OCI-LY7 (cell line): ENCODE results near the gene PITHD1. TPM values are rescaled to one million over a fixed set of nuclear protein-coding genes. Genes with fewer than 3 reads are reported as not detected.

Experiments
- BruUV-seq: library from RNA; stranded (reverse); fragments of 400-500 nt; replicated peaks from 2 replicates; lab custom pipeline; 2021; lab: Mats Ljungman, UMichigan
- CTCF ChIA-PET: fragments of 300-600 bp; sonication (Branson Sonifier 250); formaldehyde crosslinking; loops from one replicate; lab custom pipeline; 2022; ENCODE audit warnings: antibody characterized with exemption; ENCODE audit not compliant: unreplicated experiment; lab: Charles Lee
- POLR2A ChIA-PET: fragments of 300-600 bp; sonication (Branson Sonifier 250); formaldehyde crosslinking; loops from one replicate; lab custom pipeline; 2022; ENCODE audit warnings: antibody characterized with exemption; lab: Charles Lee
- DNase-seq: peaks from one replicate; pipeline ENCODE4 v3.0.0-alpha.2; 2015; ENCODE audit warnings: low spot score
- H2AFZ ChIP-seq: fragments of 200-600 bp; sonication (generic), shearing (Covaris generic); 2 replicates; pipeline ENCODE4 v1.6.1; 2014; ENCODE audit warnings: mild to moderate bottlenecking, antibody characterized with exemption, low read length, moderate library complexity
- H3K27ac ChIP-seq: fragments of 200-600 bp; sonication (generic); 2 replicates; pipeline ENCODE4 v1.5.1; 2014; ENCODE audit warnings: mixed run types, low read depth, mild to moderate bottlenecking, moderate library complexity, low read length, inconsistent platforms; ENCODE audit not compliant: poor library complexity, severe bottlenecking
- H3K36me3 ChIP-seq: fragments of 200-600 bp; sonication (generic); 2 replicates; pipeline ENCODE4 v1.6.1; 2014; ENCODE audit warnings: mild to moderate bottlenecking, antibody characterized with exemption, low read length, moderate library complexity, mixed read lengths; ENCODE audit not compliant: insufficient read depth
- H3K4me1 ChIP-seq: fragments of 200-600 bp; sonication (generic); 2 replicates; pipeline ENCODE4 v1.5.1; 2014; ENCODE audit warnings: mild to moderate bottlenecking, low read length; ENCODE audit not compliant: insufficient read depth, poor library complexity, severe bottlenecking
- H3K4me2 ChIP-seq: fragments of 200-600 bp; sonication (generic); 2 replicates; pipeline ENCODE4 v1.6.1; 2014; ENCODE audit warnings: mild to moderate bottlenecking, low read length
- H3K4me3 ChIP-seq: fragments of 200-600 bp; sonication (generic); 2 replicates; pipeline ENCODE4 v1.5.1; 2014; ENCODE audit warnings: mild to moderate bottlenecking, low read depth, low read length; ENCODE audit not compliant: poor library complexity, severe bottlenecking
- H3K79me2 ChIP-seq: fragments of 200-600 bp; sonication (generic); 2 replicates; pipeline ENCODE4 v1.6.1; 2016; ENCODE audit warnings: low read depth, mild to moderate bottlenecking, low read length, moderate library complexity, mixed read lengths; ENCODE audit not compliant: insufficient read depth
- H3K9me2 ChIP-seq: fragments of 200-600 bp; sonication (generic); 2 replicates; pipeline ENCODE4 v1.6.1; 2016; ENCODE audit warnings: mild to moderate bottlenecking, low read length, mixed read lengths; ENCODE audit not compliant: insufficient read depth
- H3K9me3 ChIP-seq: fragments of 200-600 bp; sonication (generic); 2 replicates; pipeline ENCODE4 v1.6.1; 2014; ENCODE audit warnings: mild to moderate bottlenecking, mixed run types, low read length, mixed read lengths
- H4K20me1 ChIP-seq: fragments of 200-600 bp; sonication (generic); 2 replicates; pipeline ENCODE4 v1.6.1; 2014; ENCODE audit warnings: mild to moderate bottlenecking, antibody characterized with exemption, low read length, moderate library complexity, mixed read lengths; ENCODE audit not compliant: insufficient read depth
- CTCF ChIP-seq: fragments of 200-600 bp; sonication (generic); conservative IDR thresholded peaks from 2 replicates; pipeline ENCODE4 v1.5.1; 2014; ENCODE audit warnings: mild to moderate bottlenecking, antibody characterized with exemption, low read length, moderate library complexity, mixed read lengths
- EZH2phosphoT487 ChIP-seq: fragments of 200-600 bp; sonication (generic); IDR thresholded peaks from 2 replicates; pipeline ENCODE4 v1.6.1; 2018; ENCODE audit warnings: low read depth, borderline replicate concordance, mild to moderate bottlenecking, mixed run types, antibody characterized with exemption, low read length, moderate library complexity, mixed read lengths
- intact Hi-C: fragments of 100-400 bp; cut with micrococcal nuclease; formaldehyde crosslinking; loops from one replicate; pipeline ENCODE4 v1.10.0; 2022; ENCODE audit not compliant: unreplicated experiment
- total RNA-seq, 2 experiments: library from RNA; depleted of rRNA in 1 of 2; stranded (reverse); fragments of >200 nt in 1 of 2; shearing (Covaris generic) in 1 of 2; gene quantifications; 2 replicates each; pipeline ENCODE4 v1.2.3, GENCODE V29; 2014 to 2022

PITHD1 gene
- total RNA-seq, 2 experiments from 2014 or later: 63.6 to 89.9 TPM

DNA sequence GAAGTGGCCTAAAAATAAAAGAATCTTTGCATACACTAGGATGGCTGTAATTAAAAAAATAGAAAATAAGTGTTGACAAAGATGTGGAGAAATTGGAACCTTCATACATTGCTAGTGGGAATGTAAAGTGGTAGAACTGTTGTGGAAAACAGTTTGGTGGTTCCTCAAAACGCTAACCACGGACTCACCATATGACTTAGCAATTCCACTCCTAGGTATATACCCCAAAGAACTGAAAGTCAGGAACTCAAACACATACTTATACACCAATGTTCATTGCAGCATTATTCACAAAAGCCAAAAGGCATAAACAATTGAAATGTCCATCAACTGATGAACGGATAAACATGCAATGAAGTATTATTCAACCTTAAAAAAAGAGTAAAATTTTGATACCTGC is 57.8 kb downstream of the PITHD1 start:
- Histone ChIP-seq H3K9me2 (no peaks in the 10 kb centered on the region), H4K20me1 (no peaks in the 10 kb centered on the region), H3K27ac (no peak overlapping the region), H3K9me3 (no peaks in the 10 kb centered on the region), H3K79me2 (no peaks in the 10 kb centered on the region), H3K4me2 (no peak overlapping the region), H3K4me3 (no peak overlapping the region), H3K36me3 (no peaks in the 10 kb centered on the region), H3K4me1 (peaks cover 20% of the 10 kb centered on the region), H2AFZ (no peak overlapping the region)
- ChIA-PET POLR2A (no interaction called here), CTCF (no interaction called here)
- intact Hi-C loops: no loop called here
- BruUV-seq: no TSS peak
- DNase-seq: no peak
- TF ChIP-seq EZH2phosphoT487 (no peak), CTCF (no peak)

Other genes starting within 250 kb of the PITHD1 start
- 176 and 203 TPM in 2 replicates for gene E2F2, start 247.2 kb upstream of the PITHD1 start, total RNA-seq (2014; rRNA removed; shearing (Covaris generic))
- 212 and 224 TPM in 2 replicates for gene E2F2, start 247.2 kb upstream of the PITHD1 start, total RNA-seq (2022)
- 1,286 and 1,658 TPM in 2 replicates for gene ID3, start 218.9 kb upstream of the PITHD1 start, total RNA-seq (2014; rRNA removed; shearing (Covaris generic))
- gene ID3, start 218.9 kb upstream of the PITHD1 start, total RNA-seq (2022): 621 and 629 TPM in 2 replicates
- gene RPL11, start 86.6 kb upstream of the PITHD1 start, total RNA-seq (2014; rRNA removed; shearing (Covaris generic)): 1,891 and 2,496 TPM in 2 replicates
- gene RPL11, start 86.6 kb upstream of the PITHD1 start, total RNA-seq (2022): 1,767 and 1,774 TPM in 2 replicates
- gene ELOA, start 34.9 kb upstream of the PITHD1 start, total RNA-seq (2014; rRNA removed; shearing (Covaris generic)): 24.7 and 29.1 TPM in 2 replicates
- gene ELOA, start 34.9 kb upstream of the PITHD1 start, total RNA-seq (2022): 35.8 and 41.0 TPM in 2 replicates
- 65.1 and 91.2 TPM in 2 replicates for gene LYPLA2, start 12.7 kb downstream of the PITHD1 start, total RNA-seq (2014; rRNA removed; shearing (Covaris generic))
- 66.5 and 68.3 TPM in 2 replicates for gene LYPLA2, start 12.7 kb downstream of the PITHD1 start, total RNA-seq (2022)
- 17.9 and 19.6 TPM in 2 replicates for gene GALE, start 22.3 kb downstream of the PITHD1 start, total RNA-seq (2014; rRNA removed; shearing (Covaris generic))
- 16.0 and 16.8 TPM in 2 replicates for gene GALE, start 22.3 kb downstream of the PITHD1 start, total RNA-seq (2022)
- gene HMGCL, start 47.0 kb downstream of the PITHD1 start, total RNA-seq (2014; rRNA removed; shearing (Covaris generic)): 9.0 and 13.1 TPM in 2 replicates
- 27.4 and 30.7 TPM in 2 replicates for gene HMGCL, start 47.0 kb downstream of the PITHD1 start, total RNA-seq (2022)
- gene FUCA1, start 89.9 kb downstream of the PITHD1 start, total RNA-seq (2014; rRNA removed; shearing (Covaris generic)): 9.1 and 9.3 TPM in 2 replicates
- gene FUCA1, start 89.9 kb downstream of the PITHD1 start, total RNA-seq (2022): 9.3 and 9.9 TPM in 2 replicates
- 11.2 and 14.1 TPM in 2 replicates for gene CNR2, start 134.9 kb downstream of the PITHD1 start, total RNA-seq (2014; rRNA removed; shearing (Covaris generic))
- gene CNR2, start 134.9 kb downstream of the PITHD1 start, total RNA-seq (2022): 13.2 and 17.0 TPM in 2 replicates
- 129 and 143 TPM in 2 replicates for gene PNRC2, start 181.4 kb downstream of the PITHD1 start, total RNA-seq (2014; rRNA removed; shearing (Covaris generic))
- gene PNRC2, start 181.4 kb downstream of the PITHD1 start, total RNA-seq (2022): 198 and 210 TPM in 2 replicates
- 229 and 293 TPM in 2 replicates for gene SRSF10, start 201.9 kb downstream of the PITHD1 start, total RNA-seq (2014; rRNA removed; shearing (Covaris generic))
- 335 and 394 TPM in 2 replicates for gene SRSF10, start 201.9 kb downstream of the PITHD1 start, total RNA-seq (2022)